ENCODE measurements around the gene SLC25A24.

SLC25A24 gene

DNA sequence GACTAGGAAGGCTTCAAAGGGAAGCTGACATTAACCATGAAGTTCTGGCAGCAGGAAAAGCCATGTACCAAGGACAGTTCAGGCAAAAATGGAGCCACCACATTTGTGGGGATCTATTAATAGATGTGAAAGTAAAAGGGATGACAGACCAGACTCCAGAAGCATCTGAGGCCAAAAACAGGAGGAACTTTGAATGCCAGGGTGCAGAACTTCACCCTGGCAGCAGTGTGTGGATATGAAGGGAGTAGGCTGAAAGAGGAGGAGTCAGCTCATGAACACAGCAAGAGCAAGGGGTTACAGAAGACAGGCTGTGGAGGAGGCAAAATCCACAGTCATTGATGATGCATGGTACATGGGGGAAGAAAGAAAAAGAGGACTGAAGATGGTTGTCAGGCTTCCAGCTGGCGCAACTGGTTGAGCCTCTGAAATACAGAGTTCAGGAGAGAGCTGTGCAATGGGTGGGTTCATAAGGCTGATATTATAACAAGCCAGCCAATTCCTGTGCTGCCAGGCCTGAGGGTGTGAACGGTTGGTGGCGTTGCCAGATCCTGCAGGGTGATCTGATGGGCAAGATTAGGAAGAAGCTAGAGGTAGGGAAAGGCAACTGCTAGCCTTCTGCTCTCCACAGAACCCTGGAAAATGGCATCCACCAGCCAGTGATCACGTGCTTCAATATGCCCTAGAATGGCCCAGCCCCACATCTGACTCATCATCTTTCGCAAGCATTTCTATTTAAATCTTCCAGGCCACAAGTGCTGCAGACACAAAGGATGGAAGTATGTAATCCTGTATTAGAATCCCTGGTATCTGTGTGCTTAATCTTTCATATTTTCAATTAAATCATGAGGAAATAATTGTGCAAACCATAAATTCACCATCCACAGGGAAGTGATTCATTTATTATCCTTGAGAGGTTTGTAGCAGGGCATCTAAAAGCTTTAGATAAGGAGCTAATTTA is 81.9 kb downstream of the SLC25A24 start:
- Histone ChIP-seq H3K4me1 (ENCODE audit: insufficient read depth, insufficient read length) (no peaks in the 10 kb centered on the region), H3K4me3 (ENCODE audit: insufficient read length, low read depth) (no peak overlapping the region), H3K9me3 (ENCODE audit: insufficient read depth, low read length) (no peaks in the 10 kb centered on the region), H3K27me3 (ENCODE audit: insufficient read depth, insufficient read length) (no peaks in the 10 kb centered on the region), H3K9ac (ENCODE audit: insufficient read length, low read depth) (no peak overlapping the region), H3K36me3 (ENCODE audit: insufficient read depth, insufficient read length, low read length) (no peaks in the 10 kb centered on the region)
- no peak for DNase-seq (ENCODE audit: low read depth, low spot score)
- no peak for TF ChIP-seq ZNF274 (IDR thresholded peaks at IDR 0.05; ENCODE audit: low read depth, low read length)
- no peak for TF ChIP-seq YY1 (IDR thresholded peaks at IDR 0.05; ENCODE audit: insufficient read depth, insufficient read length)
- TF ChIP-seq SUZ12 (IDR thresholded peaks at IDR 0.05; ENCODE audit: extremely low read depth, insufficient read depth, insufficient read length), result no peak

DNA sequence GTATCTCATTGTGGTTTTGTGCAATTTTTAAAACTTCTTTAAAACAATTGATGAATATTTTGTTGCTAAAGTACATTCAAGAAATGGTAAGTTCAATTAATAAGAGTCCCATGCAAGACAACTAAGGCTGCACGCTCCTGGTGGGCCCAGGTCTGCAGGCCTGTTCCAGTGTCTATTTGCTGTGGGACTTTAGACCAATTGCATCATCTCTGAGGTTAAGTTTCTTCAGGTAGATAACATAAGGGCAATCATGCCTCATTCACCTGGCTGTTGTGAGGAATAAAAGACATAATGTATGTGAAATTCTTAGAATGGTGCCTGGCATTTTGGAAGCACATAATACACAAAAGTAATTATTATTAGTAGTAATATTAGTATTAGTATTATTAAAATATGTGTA is 82.9 kb downstream of the SLC25A24 start:
- H3K9ac ChIP-seq (ENCODE audit: insufficient read length, low read depth), result no peak overlapping the region
- H3K9me3 ChIP-seq (ENCODE audit: insufficient read depth, low read length), result no peaks in the 10 kb centered on the region
- TF ChIP-seq YY1 (IDR thresholded peaks at IDR 0.05; ENCODE audit: insufficient read depth, insufficient read length), result no peak
- TF ChIP-seq ZNF274 (IDR thresholded peaks at IDR 0.05; ENCODE audit: low read depth, low read length), result no peak
- no peak for TF ChIP-seq SUZ12 (IDR thresholded peaks at IDR 0.05; ENCODE audit: extremely low read depth, insufficient read depth, insufficient read length)
- H3K36me3 ChIP-seq (ENCODE audit: insufficient read depth, insufficient read length, low read length), result no peaks in the 10 kb centered on the region
- H3K27me3 ChIP-seq (ENCODE audit: insufficient read depth, insufficient read length), result no peaks in the 10 kb centered on the region
- DNase-seq (ENCODE audit: low read depth, low spot score), result no peak
- H3K4me1 ChIP-seq (ENCODE audit: insufficient read depth, insufficient read length), result no peaks in the 10 kb centered on the region
- no peak overlapping the region for H3K4me3 ChIP-seq (ENCODE audit: insufficient read length, low read depth)

DNA sequence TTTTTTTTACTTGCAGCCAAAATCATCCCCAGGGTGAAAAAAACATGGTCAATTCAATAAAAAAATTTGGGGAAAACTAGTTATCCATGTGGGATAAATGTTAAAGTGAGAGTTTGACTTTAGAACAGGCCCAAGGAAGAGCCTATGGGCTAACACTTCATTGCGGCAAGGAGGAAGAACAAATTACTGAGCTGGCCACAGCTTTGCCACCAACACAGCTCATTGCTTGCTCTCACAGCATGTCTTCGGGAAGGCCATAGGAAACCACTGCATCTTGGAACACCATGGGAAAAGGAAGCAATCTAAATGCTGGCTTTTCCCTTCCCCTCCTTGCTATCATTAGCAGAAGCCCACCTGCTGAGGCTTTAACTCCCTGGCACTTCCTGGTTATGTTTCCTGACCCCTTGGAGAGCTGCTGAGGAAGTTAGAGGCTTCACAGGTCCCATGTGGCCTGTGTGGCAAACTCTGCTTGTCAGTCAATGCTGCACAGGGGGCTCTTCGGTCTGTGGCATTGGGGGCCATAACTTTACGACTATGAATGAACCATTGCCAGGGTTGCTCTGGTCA is 86.0 kb downstream of the SLC25A24 start:
- no peaks in the 10 kb centered on the region for H3K4me1 ChIP-seq (ENCODE audit: insufficient read depth, insufficient read length)
- no peak for DNase-seq (ENCODE audit: low read depth, low spot score)

DNA sequence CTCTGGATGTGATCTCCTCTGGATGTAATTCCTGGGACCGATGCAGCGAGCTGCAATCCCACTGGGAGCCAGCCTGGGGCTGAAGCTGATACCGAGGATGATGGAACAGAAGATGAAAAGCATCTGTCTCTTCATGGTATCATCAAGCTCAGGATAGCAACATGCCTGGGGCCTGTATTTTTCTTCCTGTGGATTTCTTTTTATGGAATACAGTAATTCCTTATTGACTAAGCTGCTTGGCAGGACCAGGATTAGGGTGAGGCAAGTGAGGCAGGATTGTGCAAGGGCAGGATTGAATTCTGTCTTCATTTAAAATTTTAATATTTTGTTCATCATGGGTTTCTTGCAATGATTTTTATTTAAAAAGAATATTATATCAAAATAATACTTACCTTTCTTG is 86.6 kb downstream of the SLC25A24 start:
- no peak overlapping the region for H3K4me3 ChIP-seq (ENCODE audit: insufficient read length, low read depth)

More for the DNA sequence above, 86.0 kb downstream of the SLC25A24 start:
- H3K9me3 ChIP-seq (ENCODE audit: insufficient read depth, low read length), result no peaks in the 10 kb centered on the region
- no peaks in the 10 kb centered on the region for H3K36me3 ChIP-seq (ENCODE audit: insufficient read depth, insufficient read length, low read length)
- no peak for TF ChIP-seq SUZ12 (IDR thresholded peaks at IDR 0.05; ENCODE audit: extremely low read depth, insufficient read depth, insufficient read length)
- TF ChIP-seq ZNF274 (IDR thresholded peaks at IDR 0.05; ENCODE audit: low read depth, low read length), result no peak
- TF ChIP-seq YY1 (IDR thresholded peaks at IDR 0.05; ENCODE audit: insufficient read depth, insufficient read length), result no peak
- no peak overlapping the region for H3K4me3 ChIP-seq (ENCODE audit: insufficient read length, low read depth)
- no peak overlapping the region for H3K9ac ChIP-seq (ENCODE audit: insufficient read length, low read depth)
- H3K27me3 ChIP-seq (ENCODE audit: insufficient read depth, insufficient read length), result no peaks in the 10 kb centered on the region

DNA sequence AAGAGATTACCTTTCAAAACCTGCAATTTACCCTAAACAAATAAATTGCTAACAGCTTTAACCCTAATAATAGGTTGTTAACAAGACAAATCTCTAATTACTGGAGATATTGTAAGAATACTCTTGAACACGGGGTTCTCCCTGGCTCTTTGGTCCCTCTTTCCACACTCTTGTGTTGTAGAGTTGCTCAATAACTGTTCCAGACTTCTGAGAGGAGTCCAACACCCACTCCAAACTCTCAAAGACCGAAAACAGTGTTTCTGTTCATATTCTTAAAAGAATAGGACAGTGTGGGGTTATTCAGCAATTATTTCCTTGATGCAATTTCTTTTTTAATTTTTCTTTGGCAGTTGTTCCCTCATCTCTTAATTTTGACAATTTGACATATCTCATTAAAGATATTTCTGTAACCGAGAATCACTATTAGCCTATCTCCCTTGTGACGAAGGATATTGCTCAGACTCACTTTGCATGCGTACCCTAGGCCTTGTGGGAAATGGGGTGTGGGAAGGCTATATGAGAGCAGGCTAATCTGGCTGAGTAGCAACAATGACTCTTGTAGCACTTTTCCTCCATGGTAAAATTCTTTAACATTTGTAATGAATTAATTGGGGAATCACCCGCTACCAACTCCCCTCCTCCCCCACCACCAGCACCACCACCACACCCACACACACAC is 90.7 kb downstream of the SLC25A24 start:
- TF ChIP-seq YY1 (IDR thresholded peaks at IDR 0.05; ENCODE audit: insufficient read depth, insufficient read length) (no peak), SUZ12 (IDR thresholded peaks at IDR 0.05; ENCODE audit: extremely low read depth, insufficient read depth, insufficient read length) (no peak), ZNF274 (IDR thresholded peaks at IDR 0.05; ENCODE audit: low read depth, low read length) (no peak)
- DNase-seq (ENCODE audit: low read depth, low spot score), result no peak
- no peaks in the 10 kb centered on the region for H3K4me1 ChIP-seq (ENCODE audit: insufficient read depth, insufficient read length)
- H3K36me3 ChIP-seq (ENCODE audit: insufficient read depth, insufficient read length, low read length), result no peaks in the 10 kb centered on the region
- H3K9me3 ChIP-seq (ENCODE audit: insufficient read depth, low read length), result no peaks in the 10 kb centered on the region
- no peak overlapping the region for H3K4me3 ChIP-seq (ENCODE audit: insufficient read length, low read depth)
- H3K9ac ChIP-seq (ENCODE audit: insufficient read length, low read depth), result no peak overlapping the region
- H3K27me3 ChIP-seq (ENCODE audit: insufficient read depth, insufficient read length), result no peaks in the 10 kb centered on the region

More for the DNA sequence above, 86.6 kb downstream of the SLC25A24 start:
- no peaks in the 10 kb centered on the region for H3K27me3 ChIP-seq (ENCODE audit: insufficient read depth, insufficient read length)
- H3K4me1 ChIP-seq (ENCODE audit: insufficient read depth, insufficient read length), result no peaks in the 10 kb centered on the region
- no peaks in the 10 kb centered on the region for H3K9me3 ChIP-seq (ENCODE audit: insufficient read depth, low read length)
- H3K36me3 ChIP-seq (ENCODE audit: insufficient read depth, insufficient read length, low read length), result no peaks in the 10 kb centered on the region
- TF ChIP-seq ZNF274 (IDR thresholded peaks at IDR 0.05; ENCODE audit: low read depth, low read length) (no peak), SUZ12 (IDR thresholded peaks at IDR 0.05; ENCODE audit: extremely low read depth, insufficient read depth, insufficient read length) (no peak), YY1 (IDR thresholded peaks at IDR 0.05; ENCODE audit: insufficient read depth, insufficient read length) (no peak)
- no peak overlapping the region for H3K9ac ChIP-seq (ENCODE audit: insufficient read length, low read depth)
- no peak for DNase-seq (ENCODE audit: low read depth, low spot score)

DNA sequence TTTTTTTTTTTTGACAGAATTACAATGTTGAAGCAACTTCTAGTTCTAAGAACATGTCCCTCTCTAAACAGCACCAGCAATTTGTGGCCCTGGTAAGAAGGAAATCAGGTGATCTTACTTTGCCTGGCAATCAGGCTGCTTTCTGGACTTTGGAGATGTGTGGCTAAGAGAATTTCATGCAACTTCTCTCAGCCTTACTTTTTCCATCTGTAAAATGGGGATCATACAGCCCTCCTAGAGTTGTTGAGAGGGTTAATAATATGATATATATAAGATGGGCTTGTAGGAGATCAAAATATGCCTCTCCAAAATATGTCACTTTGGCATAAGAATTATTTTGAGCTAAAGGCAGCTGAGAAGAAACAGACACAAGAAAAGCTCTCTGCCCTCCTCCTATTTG is 92.0 kb downstream of the SLC25A24 start:
- Histone ChIP-seq H3K9ac (ENCODE audit: insufficient read length, low read depth) (no peak overlapping the region), H3K9me3 (ENCODE audit: insufficient read depth, low read length) (no peaks in the 10 kb centered on the region), H3K36me3 (ENCODE audit: insufficient read depth, insufficient read length, low read length) (no peaks in the 10 kb centered on the region), H3K4me1 (ENCODE audit: insufficient read depth, insufficient read length) (no peaks in the 10 kb centered on the region), H3K27me3 (ENCODE audit: insufficient read depth, insufficient read length) (no peaks in the 10 kb centered on the region), H3K4me3 (ENCODE audit: insufficient read length, low read depth) (no peak overlapping the region)
- no peak for DNase-seq (ENCODE audit: low read depth, low spot score)
- no peak for TF ChIP-seq SUZ12 (IDR thresholded peaks at IDR 0.05; ENCODE audit: extremely low read depth, insufficient read depth, insufficient read length)
- no peak for TF ChIP-seq YY1 (IDR thresholded peaks at IDR 0.05; ENCODE audit: insufficient read depth, insufficient read length)

DNA sequence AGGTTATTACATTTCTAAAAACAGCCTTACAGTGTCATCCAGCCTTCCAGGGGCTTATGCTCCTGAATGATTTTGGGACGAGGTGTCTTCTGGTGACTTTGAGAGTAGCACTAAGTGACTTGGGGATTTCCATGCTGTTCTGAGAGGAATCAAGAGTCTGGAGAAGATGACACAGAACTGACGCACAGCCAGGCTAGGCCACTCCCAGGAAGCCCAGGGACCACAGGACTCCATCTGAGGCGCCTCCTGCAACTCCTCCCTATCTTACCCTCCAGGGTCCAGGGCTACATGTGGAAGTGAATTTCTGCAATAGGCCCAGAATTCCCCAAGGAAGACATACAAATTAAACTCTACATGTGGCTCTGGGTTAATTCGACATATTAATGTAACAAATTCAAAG is 92.5 kb downstream of the SLC25A24 start:
- no peaks in the 10 kb centered on the region for H3K4me1 ChIP-seq (ENCODE audit: insufficient read depth, insufficient read length)
- no peak for DNase-seq (ENCODE audit: low read depth, low spot score)
- no peaks in the 10 kb centered on the region for H3K9me3 ChIP-seq (ENCODE audit: insufficient read depth, low read length)
- no peaks in the 10 kb centered on the region for H3K27me3 ChIP-seq (ENCODE audit: insufficient read depth, insufficient read length)
- TF ChIP-seq ZNF274 (IDR thresholded peaks at IDR 0.05; ENCODE audit: low read depth, low read length) (no peak), YY1 (IDR thresholded peaks at IDR 0.05; ENCODE audit: insufficient read depth, insufficient read length) (no peak), SUZ12 (IDR thresholded peaks at IDR 0.05; ENCODE audit: extremely low read depth, insufficient read depth, insufficient read length) (no peak)
- no peak overlapping the region for H3K9ac ChIP-seq (ENCODE audit: insufficient read length, low read depth)
- no peak overlapping the region for H3K4me3 ChIP-seq (ENCODE audit: insufficient read length, low read depth)
- no peaks in the 10 kb centered on the region for H3K36me3 ChIP-seq (ENCODE audit: insufficient read depth, insufficient read length, low read length)

Data from NT2/D1 (cell line).